Nephron progenitor cell (in vitro differentiated cells): ENCODE results near the gene CAPZA1.
A peak's percentile ranks its signal among the peaks of the same experiment; 100 is the strongest.

Experiments
- DNase-seq: peaks from one replicate; pipeline ENCODE4 v3.0.0; 2021
- H3K27ac Mint-ChIP-seq: 2 replicates; pipeline ENCODE4 v1.8.0; 2021; ENCODE audit warnings: mild to moderate bottlenecking, moderate library complexity, mixed read lengths
- H3K27me3 Mint-ChIP-seq: 2 replicates; pipeline ENCODE4 v1.8.0; 2021; ENCODE audit warnings: mild to moderate bottlenecking, low read depth, mixed read lengths; ENCODE audit not compliant: poor library complexity
- H3K36me3 Mint-ChIP-seq: 2 replicates; pipeline ENCODE4 v1.8.0; 2021; ENCODE audit warnings: low read depth, mixed read lengths
- H3K4me1 Mint-ChIP-seq: 2 replicates; pipeline ENCODE4 v1.8.0; 2021; ENCODE audit warnings: mixed read lengths
- H3K4me3 Mint-ChIP-seq: 2 replicates; pipeline ENCODE4 v1.8.0; 2021; ENCODE audit warnings: mild to moderate bottlenecking, moderate library complexity, mixed read lengths
- H3K9me3 Mint-ChIP-seq: 2 replicates; pipeline ENCODE4 v1.8.0; 2021; ENCODE audit warnings: mild to moderate bottlenecking, moderate library complexity, mixed read lengths
- CTCF ChIP-seq: fragments of 200-600 bp; sonication (generic); IDR thresholded peaks from 2 replicates; pipeline ENCODE4 v1.5.0; 2021; ENCODE audit warnings: antibody characterized with exemption

The CAPZA1 gene

GRCh38 chr1:112643080-112643479, 23.4 kb downstream of the CAPZA1 start:
- no peaks in the 10 kb centered on the region for H3K27me3 Mint-ChIP-seq
- no peak for DNase-seq
- H3K27ac Mint-ChIP-seq, result no peak overlapping the region
- peaks cover 10% of the 10 kb centered on the region for H3K9me3 Mint-ChIP-seq
- TF ChIP-seq CTCF, result no peak
- no peaks in the 10 kb centered on the region for H3K4me1 Mint-ChIP-seq
- peaks cover 58% of the 10 kb centered on the region for H3K36me3 Mint-ChIP-seq
- H3K4me3 Mint-ChIP-seq, result no peak overlapping the region

- Mint-ChIP-seq H3K4me1 (no peaks in the 10 kb centered on the region), H3K4me3 (no peak overlapping the region), H3K36me3 (peaks cover 79% of the 10 kb centered on the region), H3K9me3 (peaks cover 4% of the 10 kb centered on the region), H3K27ac (no peak overlapping the region), H3K27me3 (no peaks in the 10 kb centered on the region)
- no peak for TF ChIP-seq CTCF
- no peak for DNase-seq
These were observed 26.6 kb downstream of the CAPZA1 start for GRCh38 chr1:112646225-112646624.

DNA sequence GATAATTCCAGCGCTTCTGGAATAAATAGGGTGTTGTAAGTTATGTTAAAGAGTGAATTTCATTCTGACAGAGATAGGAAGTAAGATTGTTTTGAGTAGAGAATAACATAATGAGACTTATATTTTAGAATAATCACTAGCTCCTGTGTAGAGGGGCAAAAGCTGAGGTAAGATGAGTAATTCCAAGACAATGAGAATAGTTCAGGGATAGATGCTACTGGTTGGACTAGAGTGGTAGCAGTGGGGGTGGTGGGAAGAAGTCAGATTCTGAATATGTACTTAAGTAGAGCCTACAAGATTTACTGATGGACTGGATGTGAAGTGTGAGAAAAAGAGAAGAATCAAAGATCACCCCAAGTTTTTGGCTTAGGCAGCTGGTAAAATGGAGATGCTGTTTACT, 31.6 kb downstream of the CAPZA1 start:
- Mint-ChIP-seq H3K27ac (no peak overlapping the region), H3K36me3 (peaks cover 78% of the 10 kb centered on the region), H3K9me3 (no peaks in the 10 kb centered on the region), H3K4me1 (no peaks in the 10 kb centered on the region), H3K27me3 (peaks cover 4% of the 10 kb centered on the region), H3K4me3 (no peak overlapping the region)
- TF ChIP-seq CTCF, result no peak
- no peak for DNase-seq

- no peaks in the 10 kb centered on the region for H3K4me1 Mint-ChIP-seq
- no peaks in the 10 kb centered on the region for H3K9me3 Mint-ChIP-seq
- H3K27ac Mint-ChIP-seq, result no peak overlapping the region
- no peak for TF ChIP-seq CTCF
- H3K4me3 Mint-ChIP-seq, result no peak overlapping the region
- no peaks in the 10 kb centered on the region for H3K27me3 Mint-ChIP-seq
- no peak for DNase-seq
- H3K36me3 Mint-ChIP-seq, result peaks cover 84% of the 10 kb centered on the region
These were observed 46.2 kb downstream of the CAPZA1 start for GRCh38 chr1:112665857-112666256.

DNA sequence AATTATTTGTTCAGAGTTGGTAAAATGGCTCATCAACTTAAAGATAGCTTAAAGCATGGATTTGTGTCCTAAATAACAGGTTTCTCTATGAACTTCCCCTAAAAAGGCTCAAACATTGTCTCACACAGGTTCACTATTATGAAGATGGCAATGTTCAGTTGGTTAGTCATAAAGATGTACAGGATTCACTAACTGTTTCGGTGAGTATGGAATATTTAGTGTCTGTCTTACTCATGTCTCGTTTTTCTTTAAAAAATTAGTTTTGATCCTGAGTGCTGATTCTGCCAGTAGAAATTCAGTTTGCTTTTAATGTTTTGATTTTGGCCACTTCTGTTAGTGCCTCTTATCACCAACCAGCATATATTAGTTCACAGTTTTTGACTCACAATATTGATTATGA, 47.3 kb downstream of the CAPZA1 start:
- Mint-ChIP-seq H3K4me1 (no peaks in the 10 kb centered on the region), H3K36me3 (peaks cover 82% of the 10 kb centered on the region), H3K27me3 (no peaks in the 10 kb centered on the region), H3K9me3 (no peaks in the 10 kb centered on the region), H3K4me3 (no peak overlapping the region), H3K27ac (no peak overlapping the region)
- DNase-seq, result no peak
- no peak for TF ChIP-seq CTCF

- Mint-ChIP-seq H3K4me1 (peaks cover 32% of the 10 kb centered on the region), H3K36me3 (peaks cover 60% of the 10 kb centered on the region), H3K27me3 (no peaks in the 10 kb centered on the region), H3K27ac (peak overlapping the region; percentile 6), H3K4me3 (no peak overlapping the region), H3K9me3 (no peaks in the 10 kb centered on the region)
- no peak for DNase-seq
- no peak for TF ChIP-seq CTCF
These were observed 52.4 kb downstream of the CAPZA1 start for GRCh38 chr1:112672009-112672408.
